HG03103 (cell line): ENCODE measurements around the gene POM121L2.

ENCODE experiments used
- ATAC-seq: cut with Tn5 transposase; IDR thresholded peaks from one replicate; pipeline ENCODE4 v1.9.1; 2021; ENCODE audit warnings: low read depth; ENCODE audit not compliant: unreplicated experiment

POM121L2 gene

DNA sequence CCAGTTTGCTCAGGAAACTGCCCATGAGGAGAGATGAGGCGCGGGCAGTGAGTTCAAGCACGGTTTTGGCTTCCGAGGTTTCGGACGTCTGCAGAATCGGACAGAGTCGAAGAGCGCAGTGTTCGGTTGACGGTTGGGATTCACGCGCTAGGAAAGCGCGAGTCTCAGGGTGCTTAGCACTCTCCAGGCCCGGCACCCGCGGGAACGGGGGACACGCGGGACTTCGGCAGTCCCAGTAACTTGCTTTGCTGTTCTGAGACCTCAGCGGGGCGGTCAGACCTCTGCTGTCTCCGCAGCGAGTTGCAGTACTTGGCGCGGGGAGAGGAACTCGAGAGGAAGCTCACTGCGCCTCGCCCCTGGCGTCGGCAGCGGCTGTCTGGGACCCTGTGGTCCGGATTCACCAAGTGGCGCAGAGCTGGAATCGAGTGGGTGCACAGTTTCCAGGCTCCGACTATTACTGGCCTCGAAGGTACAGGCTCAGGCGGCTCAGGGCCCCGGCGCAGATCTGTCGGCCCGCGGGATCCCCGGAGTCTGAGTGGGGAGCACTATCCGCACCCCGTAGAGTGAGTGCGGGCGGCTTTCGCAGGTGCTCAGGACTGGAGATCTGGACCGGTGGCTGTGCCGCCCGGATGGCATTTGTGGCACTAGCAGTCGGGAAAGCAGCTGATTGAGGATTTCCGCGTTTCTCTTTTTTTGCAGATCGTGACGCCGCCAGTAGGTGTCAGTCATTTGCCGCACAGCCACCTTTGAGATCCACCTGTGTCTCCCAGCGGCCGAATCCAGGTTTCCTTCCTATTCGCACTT lies at the start of gene POM121L2:
TSS of gene POM121L2 (minus strand) at position 128 of the 804 bp plus-strand sequence. CDS start at position 25, 103 bp downstream.
- no peak for ATAC-seq

DNA sequence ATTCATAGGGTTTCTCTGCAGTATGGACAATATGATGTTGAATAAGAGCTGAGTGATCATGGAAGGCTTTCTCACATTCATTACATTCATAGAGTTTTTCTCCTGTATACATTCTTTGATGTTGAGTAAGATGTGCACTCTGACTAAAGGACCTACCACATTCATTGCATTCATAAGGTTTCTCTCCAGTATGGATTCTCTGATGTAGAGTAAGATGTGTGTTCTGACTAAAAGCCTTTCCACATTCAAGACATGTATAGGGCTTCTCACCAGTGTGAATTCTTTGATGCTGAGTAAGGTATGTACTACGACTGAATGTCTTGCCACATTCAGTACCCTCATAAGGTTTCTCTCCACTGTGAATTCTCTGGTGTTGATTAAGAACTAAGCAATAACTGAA lies 47.2 kb upstream of the POM121L2 start:
- ATAC-seq: no peak

DNA sequence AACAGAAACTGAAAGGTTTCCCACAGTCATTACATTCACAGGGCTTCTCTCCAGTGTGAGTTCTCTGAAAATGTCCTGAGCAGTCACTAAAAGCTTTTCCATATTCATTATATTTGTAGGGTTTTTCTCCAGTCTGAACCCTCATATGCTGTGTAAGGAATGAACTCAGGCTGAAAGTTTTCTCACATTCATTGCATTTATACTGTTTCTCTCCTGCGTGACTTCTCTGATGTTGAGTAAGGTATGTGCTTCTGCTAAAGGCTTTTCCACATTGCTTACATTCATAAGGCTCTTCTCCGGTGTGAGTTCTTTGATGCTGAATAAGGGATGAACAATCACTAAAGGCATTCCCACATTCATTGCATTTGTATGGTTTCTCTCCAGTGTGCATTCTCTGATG lies 46.7 kb upstream of the POM121L2 start:
- no peak for ATAC-seq

DNA sequence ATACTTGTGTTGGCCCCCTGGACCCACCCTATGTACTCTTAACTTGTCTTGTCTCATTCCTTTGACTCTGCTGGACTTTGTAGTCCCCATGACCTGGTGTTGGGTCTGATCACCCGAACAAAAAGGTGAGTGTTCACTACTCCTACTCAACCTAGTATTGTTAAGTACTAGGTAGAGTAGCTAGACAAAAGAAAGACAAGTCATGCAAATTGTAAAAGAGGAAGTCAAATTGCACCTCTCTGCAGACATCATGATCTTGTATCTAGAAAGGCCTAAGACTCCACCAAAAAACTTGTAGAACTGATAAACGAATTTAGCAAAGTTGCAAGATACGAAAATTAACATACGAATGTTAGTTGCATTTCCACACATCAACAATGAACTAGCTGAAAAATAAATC lies 40.8 kb upstream of the POM121L2 start:
- no peak for ATAC-seq

DNA sequence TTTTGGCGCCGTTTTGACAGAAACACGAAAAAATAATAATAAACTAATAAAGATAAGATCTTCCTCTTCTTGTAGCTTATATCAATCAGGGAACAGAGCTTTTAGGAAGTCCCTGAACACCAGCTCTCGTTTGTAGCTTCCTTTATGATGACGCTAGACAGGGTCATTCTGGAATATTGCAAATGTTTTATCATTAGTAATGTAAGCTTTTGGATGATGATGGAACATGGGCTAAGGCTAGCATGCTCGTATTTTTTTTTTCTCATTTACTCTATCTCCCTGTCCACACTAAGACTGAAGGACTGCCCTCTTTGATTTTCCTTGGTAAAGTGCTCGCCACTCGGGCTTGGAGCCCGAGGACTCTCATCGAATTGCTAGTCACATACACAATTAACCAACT lies 22.1 kb upstream of the POM121L2 start:
- no peak for ATAC-seq

DNA sequence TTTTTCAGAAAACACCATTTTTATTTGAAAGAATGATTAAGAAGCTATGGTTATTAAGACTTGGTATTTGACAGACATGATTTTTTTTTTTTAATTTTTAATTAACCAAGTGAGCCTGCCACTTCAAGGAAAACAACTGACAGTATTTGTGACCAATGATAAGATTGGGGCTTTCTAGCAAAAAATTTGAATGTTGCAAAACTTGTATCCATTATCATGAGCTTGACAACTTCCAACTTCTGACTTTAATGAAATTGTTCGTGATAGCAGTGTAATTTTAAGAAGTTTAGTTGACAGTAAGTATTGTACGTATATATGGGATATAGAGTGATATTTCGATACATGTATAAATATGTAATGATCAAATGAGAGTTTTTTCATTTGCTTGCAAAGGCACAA lies 21.6 kb upstream of the POM121L2 start:
- ATAC-seq: no peak

DNA sequence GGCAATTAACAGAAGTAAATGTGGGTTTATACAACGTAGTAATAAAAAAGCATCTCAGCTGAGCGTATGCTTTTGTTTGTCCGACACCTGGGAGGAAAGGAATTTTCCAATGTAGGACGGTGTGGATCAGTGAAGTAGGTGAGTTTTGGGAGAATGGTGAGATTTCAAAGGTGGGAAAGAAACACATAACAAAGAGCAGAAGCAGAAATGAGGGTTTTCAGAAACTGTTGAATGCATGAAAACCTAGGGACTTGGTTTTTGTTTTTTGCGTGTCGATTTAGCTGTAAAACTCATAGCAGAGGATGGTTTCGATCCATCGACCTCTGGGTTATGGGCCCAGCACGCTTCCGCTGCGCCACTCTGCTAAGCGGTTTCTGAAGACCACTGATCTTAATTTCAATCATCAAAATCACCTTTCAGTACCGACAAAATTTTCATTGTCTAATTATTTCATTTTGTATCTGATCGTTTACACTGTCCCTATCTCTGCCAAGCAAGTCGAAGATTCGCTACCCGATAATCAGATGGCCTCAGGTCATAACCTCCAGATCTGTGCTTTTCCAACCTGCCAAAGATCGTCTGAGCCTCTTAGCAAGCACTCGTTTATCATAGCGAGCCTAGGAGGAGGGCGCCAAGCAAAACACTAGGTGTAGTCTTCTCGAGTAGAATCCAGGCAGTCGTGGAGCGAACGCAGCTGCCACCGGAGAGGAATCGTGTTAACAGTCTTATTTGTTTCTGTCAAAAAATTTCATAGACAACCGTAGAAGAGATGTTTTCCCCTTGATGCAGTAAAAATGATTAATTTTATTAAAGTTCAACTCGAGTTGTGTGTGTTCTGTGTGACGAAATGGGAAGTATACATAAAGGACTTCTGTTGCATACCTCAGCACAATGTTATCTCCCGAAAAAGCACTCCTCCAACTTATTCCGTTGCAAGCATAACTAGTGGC lies 20.9 kb upstream of the POM121L2 start:
- ATAC-seq: no peak

DNA sequence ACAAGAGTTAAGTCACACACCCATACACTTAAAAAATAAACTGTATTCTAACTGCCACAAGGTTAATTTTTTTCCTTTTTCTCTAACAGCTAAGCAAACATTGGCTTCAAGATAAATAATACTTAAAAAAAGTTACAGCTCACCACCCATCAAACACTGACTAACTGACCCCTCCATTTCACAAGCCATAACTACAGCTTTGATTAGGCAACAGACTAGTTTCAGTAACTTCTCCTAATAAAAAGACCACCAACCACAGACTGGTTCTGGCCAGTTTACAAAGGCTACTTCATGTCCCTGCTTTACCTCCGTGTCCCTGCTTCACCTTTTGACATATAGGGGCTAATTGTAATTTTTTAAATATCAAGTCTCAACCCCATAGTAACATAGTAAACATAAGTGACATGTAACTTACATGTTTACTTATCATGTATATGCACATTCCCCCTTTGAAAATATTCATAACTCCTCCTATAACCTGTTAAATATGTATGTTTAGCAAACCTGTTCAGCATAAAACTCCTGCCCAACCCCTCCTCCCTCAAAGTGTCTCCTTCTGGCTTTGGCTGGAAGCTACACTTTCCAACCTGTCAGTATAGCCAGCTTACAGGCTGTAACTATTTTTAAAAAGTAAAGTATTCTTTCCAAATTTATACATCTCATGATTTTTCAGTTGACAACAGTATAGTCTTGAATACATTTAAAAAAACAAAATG lies 15.1 kb upstream of the POM121L2 start:
- ATAC-seq: no peak

DNA sequence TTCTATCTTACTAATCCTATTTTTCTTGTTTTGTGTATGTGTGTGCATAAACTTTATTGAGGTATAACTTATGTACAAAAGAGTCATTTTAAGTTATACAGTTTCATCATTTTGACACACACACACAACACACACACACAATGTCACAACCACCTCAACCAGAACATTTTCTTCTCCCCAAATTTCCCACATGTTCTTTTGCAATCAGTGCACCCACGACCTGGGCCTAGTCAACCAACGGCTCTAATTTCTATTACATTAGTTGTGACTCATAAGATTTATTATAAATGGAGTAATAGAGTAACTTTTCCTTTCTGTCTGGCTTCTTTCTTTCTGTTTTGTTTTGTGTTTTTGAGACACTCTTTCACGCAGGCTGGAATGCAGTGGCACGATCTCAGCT lies 9.8 kb upstream of the POM121L2 start:
- no peak for ATAC-seq

DNA sequence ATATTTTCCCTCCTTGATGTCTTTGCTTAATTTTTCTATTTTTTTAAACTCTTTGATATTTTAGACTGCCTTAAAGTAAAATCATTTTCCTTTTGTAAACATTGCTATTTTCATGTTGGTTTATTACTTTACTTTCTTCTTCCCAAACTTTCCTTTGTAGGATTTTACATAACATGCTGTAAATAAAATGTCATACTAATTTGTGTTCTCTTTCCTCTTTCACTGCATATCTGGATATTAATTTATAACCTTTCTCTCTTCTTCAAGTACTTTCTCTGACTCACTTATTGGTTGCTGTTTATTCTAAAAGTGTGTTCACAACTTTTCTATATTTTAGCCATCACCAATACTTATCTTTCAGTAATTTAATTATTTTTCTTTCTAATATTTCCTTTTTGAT lies 9.3 kb upstream of the POM121L2 start:
- no peak for ATAC-seq

DNA sequence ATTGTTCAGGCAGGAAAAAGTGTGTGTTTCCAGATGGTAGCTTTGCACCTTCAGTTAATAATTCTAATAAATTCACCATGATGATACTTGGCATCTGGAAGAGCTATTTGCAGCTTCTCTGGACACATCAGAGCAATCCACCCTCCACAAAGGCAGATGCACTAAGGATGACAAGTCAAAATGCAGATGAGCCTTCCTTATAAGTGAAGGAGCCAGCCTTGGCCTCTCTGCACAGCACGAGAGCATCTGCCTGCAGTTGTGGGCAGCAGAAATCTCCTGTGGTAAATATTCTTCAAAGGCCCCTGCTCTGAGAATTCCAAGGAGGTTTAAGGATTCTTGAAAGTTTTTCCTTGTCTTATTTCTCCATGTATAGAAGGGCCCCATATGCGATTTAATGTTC lies 6.9 kb upstream of the POM121L2 start:
- ATAC-seq: no peak

DNA sequence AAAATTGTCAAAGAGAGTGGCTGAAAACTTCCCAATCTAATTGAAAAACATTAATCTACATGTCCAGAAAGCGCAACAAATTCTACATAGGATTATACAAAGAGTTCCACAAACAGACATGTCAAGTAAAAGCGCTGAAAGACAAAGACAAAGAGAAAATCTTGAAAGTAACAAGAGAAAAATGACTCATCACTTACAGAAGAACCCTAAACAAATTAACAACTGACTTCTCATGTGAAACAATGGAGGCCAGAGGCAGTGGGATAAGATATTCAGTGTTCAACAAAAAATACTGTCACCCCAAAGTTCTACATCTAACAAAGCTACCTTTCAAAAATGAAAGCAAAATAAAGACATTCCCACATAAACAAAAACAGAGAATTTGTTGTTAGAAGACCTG lies 2.0 kb upstream of the POM121L2 start:
- no peak for ATAC-seq

DNA sequence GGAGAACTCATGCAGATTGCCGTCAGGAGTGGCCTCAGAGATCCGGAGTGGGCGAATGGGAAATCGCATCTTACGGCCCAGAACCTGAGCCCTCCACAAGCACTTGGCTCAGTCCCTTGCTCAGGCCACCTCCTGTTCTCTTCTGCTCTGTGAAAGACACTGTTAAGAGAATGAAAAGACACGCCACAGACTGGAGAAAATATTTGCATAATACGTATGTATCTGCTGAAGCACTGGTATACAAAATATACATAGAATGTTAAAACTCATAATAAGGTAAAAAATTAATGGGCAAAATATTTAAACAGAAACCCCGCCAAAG lies 838 bp upstream of the POM121L2 start:
- ATAC-seq: no peak

DNA sequence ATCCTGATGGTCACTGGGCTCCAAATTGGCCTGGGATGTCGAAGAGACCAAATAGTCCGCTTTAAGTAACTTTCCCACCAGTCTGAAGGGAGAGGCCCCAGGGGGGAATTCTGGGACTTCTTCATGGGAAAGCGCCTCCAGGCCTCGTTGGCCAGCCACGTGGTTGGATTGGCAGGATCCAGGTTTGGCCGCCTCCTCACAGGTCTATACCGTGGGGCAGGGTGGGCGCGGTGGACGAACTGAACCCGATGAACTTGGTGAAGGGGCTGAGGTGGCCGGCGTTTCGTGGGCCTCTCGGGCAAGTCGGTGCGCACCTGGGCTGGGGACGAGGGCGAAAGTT lies 297 bp downstream of the POM121L2 start:
- no peak for ATAC-seq

DNA sequence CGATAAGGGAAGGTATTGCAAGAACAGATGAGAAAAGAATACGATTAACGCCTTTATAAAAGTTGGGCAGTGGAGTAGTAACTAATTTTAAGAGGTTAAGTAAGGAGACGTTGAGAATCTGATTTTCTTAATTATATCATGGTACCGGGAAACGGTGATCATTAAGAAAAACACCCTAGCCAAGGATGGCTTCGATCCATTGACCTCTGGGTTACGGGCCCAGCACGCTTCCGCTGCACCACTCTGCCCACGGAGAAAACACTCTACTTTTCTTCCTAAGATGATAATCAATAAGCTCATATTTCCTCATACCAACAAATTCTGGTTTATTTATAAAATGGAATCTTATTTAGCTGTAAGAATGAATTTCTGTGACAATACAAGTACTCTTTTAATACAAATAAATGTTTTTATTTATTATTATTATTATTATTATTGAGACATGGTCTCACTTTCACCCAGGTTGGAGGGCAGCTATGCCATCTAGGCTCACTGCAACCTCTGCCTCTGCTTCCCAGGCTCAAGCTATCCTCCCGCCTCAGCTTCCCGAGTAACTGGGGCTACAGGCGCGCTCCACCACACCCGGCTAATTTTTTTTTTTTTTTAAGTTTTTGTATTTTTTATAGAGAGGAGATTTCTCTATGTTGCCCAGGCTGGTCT lies 8.3 kb downstream of the POM121L2 start:
- ATAC-seq: no peak

DNA sequence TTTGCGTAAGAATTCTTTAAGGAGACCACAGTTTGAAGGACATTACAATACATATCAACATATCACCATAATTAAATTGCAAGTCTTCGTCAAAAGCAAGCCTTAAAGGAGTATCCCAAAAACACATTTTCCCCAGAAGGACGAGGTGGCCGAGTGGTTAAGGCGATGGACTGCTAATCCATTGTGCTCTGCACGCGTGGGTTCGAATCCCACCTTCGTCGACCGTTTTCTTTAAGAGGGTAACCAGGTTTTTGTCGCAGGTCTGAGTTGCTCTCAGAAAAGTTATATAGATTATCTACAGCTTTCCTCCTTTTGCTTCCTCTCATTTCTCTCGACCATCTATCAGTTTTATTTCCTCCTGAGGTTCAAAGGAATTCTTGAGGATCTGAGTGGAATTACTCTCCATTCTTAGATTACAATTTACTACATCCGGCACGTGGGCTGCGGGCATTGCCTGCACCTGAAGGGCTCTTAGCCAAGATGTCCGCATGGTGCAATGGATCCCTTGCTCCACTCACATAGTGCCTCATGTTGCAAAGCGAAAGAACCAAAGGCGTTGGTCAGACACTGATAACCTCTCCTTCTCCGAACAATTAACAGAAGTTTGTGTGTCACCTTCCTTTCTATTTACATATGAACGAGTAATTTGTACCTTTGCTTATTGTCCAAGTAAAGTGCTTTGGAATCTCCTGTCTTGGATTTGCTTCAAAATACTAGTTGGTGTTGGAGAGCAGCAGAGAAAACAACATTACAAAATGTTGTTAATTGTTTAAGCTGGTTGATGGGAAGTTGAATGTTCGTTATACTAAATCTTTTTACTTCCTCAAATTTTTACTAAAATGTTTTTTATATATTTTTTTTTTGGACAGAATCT lies 14.0 kb downstream of the POM121L2 start:
- ATAC-seq: no peak

DNA sequence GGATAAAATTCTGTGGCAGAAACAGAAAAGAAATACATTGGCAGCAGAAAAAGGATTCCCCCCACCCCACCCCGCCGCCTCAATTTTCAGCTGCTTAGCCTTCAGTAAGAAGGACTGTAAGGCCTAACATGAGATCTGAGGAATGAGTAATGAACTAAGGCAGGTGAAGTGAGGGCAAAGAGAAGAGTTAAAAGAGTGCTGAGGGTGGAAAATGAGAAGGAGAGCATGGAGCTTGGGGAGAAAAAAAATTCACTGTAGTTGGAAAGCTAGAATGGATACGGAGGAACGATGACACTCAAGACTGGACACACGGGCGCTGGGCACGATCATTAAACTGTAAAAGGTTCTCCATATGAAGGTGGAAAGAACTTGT lies 14.6 kb downstream of the POM121L2 start:
- ATAC-seq: no peak

DNA sequence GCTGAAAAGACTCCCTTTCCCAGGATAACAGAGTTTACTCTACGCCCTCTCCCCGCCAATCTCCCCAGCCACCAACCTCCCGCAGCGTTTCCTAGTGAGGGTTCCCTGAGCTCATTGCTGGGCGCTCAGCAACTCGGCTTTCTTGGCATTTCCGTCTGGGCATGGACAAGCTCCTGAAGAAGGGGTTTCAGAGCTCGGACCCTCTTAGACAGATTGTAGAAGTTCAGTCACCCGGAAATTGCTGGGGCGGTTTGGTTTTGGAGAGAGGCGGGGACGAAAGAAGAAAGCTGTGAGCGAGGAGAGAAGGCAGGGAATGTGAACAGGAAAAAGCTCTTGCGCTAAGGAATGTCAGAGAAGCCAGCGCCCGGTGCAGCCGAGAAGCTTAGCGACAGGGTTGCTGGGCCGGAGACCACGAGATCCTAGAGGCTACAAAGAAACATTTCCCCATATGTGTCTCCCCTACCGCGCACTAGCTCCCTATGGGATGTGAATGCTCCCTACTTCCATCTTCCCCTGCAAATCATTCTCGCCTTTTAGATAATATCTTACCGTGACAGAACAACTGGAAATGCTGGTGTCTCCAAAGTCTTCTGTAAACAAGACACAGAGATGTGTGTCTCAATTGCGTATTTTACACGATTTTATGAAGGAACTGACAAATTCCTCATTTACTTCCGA lies 15.8 kb downstream of the POM121L2 start:
- ATAC-seq: no peak

DNA sequence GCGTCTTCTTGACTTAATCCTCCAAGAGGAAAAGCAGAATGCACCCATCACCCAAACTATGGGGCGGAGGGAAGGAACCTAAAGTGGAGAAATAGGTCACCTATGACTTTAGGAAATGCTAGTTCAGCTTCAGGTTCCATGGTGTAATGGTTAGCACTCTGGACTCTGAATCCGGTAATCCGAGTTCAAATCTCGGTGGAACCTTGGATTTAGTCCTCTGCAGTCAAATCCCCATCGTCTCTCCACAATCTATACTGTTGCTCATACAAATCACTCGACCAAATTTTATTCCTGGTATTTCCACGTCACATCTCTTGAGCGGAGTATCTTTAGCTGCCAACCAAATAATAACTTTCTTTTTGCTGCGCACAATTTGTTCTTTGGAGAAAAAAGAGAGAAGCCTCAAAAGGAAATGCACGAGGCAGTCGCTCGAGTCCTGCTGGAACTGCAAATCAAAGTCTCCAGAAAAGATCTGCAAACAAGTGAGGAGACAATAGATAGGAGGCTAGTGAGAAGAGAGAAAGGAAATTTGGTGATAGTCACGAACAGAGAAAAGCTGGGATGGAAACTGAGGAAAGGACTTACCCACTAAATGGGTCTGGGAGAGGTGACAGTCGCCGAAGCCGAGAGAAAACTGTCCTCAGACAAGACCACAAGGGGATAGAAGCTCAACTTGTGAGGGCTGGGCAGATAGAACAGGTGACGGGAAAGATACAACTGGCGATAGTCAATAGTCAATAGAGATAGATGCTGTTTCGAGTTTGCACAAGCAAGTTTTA lies 16.6 kb downstream of the POM121L2 start:
- ATAC-seq: no peak
